Body of pancreas (tissue), 4 donors: ENCODE measurements around the gene SCGB1D1.

ENCODE experiments used
- POLR2A ChIP-seq, 3 donors: fragments of 450-650 bp; IDR thresholded peaks; one replicate each; pipeline ENCODE4 v1.6.1; 2016; ENCODE audit warnings: antibody characterized with exemption in 3 of 3, mild to moderate bottlenecking in 2 of 3
- TF ChIP-seq, protein P1 (sequence below), 7 experiments: fragments of 450-650 bp in 4 of 7; fragments of 200-600 bp in 3 of 7; sonication (generic) in 3 of 7; IDR thresholded peaks; one replicate each; pipeline ENCODE4 v1.5.1; 2016 to 2019; ENCODE audit warnings: antibody characterized with exemption in 7 of 7

DNA sequence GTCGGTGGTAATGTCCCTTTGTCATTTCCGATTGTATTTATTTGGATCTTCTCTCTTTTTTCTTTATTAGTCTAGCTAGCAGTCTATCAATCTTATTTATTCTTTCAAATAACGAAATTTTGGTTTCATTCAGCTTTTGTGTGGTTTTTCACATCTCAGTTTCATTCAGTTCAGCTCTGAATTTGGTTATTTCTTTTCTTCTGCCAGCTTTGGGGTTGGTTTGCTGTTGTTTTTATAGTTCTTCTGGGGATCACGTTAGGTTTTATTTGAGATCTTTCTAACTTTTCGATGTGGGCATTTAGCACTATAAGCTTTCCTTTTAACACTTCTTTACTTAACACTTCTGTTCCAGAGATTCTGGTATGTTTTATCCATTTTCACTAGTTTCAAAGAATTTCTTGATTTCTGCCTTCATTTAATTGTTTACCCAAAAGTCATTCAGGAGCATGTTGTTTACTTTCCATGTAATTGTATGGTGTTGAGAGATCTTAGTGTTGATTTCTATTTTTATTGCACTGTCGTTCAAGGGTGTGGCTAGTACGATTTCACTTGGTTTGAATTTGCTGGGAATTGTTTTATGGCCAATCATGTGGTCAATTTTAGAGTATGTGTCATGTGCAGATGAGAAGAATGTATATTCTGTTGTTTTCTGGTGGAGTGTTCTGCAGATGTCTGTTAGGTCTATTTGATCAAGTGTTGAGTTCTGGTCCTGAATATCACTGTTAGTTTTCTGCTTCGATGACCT, 7.7 kb upstream of the SCGB1D1 start:
- TF ChIP-seq POLR2A (IDR thresholded peaks at IDR 0.05) = no peak
- TF ChIP-seq, protein P1, sequence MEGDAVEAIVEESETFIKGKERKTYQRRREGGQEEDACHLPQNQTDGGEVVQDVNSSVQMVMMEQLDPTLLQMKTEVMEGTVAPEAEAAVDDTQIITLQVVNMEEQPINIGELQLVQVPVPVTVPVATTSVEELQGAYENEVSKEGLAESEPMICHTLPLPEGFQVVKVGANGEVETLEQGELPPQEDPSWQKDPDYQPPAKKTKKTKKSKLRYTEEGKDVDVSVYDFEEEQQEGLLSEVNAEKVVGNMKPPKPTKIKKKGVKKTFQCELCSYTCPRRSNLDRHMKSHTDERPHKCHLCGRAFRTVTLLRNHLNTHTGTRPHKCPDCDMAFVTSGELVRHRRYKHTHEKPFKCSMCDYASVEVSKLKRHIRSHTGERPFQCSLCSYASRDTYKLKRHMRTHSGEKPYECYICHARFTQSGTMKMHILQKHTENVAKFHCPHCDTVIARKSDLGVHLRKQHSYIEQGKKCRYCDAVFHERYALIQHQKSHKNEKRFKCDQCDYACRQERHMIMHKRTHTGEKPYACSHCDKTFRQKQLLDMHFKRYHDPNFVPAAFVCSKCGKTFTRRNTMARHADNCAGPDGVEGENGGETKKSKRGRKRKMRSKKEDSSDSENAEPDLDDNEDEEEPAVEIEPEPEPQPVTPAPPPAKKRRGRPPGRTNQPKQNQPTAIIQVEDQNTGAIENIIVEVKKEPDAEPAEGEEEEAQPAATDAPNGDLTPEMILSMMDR (IDR thresholded peaks at IDR 0.05) = no peak
